Thyroid gland (tissue), 4 donors: ENCODE results near the gene GCH1. TPM values are rescaled to one million over a fixed set of nuclear protein-coding genes. Genes with fewer than 3 reads are reported as not detected.

ENCODE experiments used
- DNase-seq, 2 donors: peaks; one replicate each; pipeline ENCODE4 v3.0.0-alpha.2; 2019
- H3K27ac ChIP-seq, 3 donors: fragments of 200-600 bp; sonication (generic); 1 replicate in 2 of 3; 2 replicates in 1 of 3; pipeline ENCODE4 v1.5.1; 2016 to 2019; ENCODE audit warnings: mild to moderate bottlenecking in 1 of 3, moderate library complexity in 1 of 3
- H3K27me3 ChIP-seq: fragments of 200-600 bp; sonication (generic); one replicate; pipeline ENCODE4 v1.5.1; 2019
- H3K36me3 ChIP-seq, 2 donors: fragments of 200-600 bp; sonication (generic); one replicate each; pipeline ENCODE4 v1.5.1; 2016 to 2019
- H3K4me1 ChIP-seq, 2 donors: fragments of 200-600 bp; sonication (generic); one replicate each; pipeline ENCODE4 v1.5.1; 2017 to 2019
- H3K4me3 ChIP-seq, 3 donors: fragments of 200-600 bp; sonication (generic); replicated peaks in 1 of 3; 1 replicate in 2 of 3; 2 replicates in 1 of 3; pipeline ENCODE4 v1.5.1; 2016; ENCODE audit warnings: mild to moderate bottlenecking in 1 of 3
- H3K9me3 ChIP-seq: fragments of 200-600 bp; sonication (generic); one replicate; pipeline ENCODE4 v1.5.1; 2017
- CTCF ChIP-seq, 6 experiments: fragments of 200-600 bp in 3 of 6; fragments of 450-650 bp in 3 of 6; sonication (generic) in 3 of 6; IDR thresholded peaks; one replicate each; pipeline ENCODE4 v1.5.1; 2016 to 2019; ENCODE audit warnings: antibody characterized with exemption in 6 of 6, mild to moderate bottlenecking in 2 of 6, inconsistent platforms in 1 of 6, moderate library complexity in 1 of 6
- POLR2A ChIP-seq, 2 donors: fragments of 450-650 bp; IDR thresholded peaks; one replicate each; pipeline ENCODE4 v1.6.1; 2017; ENCODE audit warnings: antibody characterized with exemption in 2 of 2, mild to moderate bottlenecking in 2 of 2, moderate library complexity in 1 of 2
- WGBS, 2 donors: methylation state at CpG; one replicate each; pipeline ENCODE4 v1.1.5; 2017; 5-methylcytosine and 5-hydroxymethylcytosine counted together
- intact Hi-C: fragments of 100-400 bp; cut with DNase I; formaldehyde crosslinking; loops from one replicate; pipeline ENCODE4 v1.15.1; 2023
- total RNA-seq, 4 donors: library from RNA; depleted of rRNA; stranded (reverse); fragments of >200 nt; gene quantifications; one replicate each; pipeline ENCODE4 v1.2.3, GENCODE V29; 2016

The GCH1 gene
- total RNA-seq, 4 donors from 2014 or later, result 5.2 to 7.8 (median 7.4) TPM

GRCh38 chr14:54812617-54813016 is 90.0 kb downstream of the GCH1 start:
- DNase-seq, result no peak
- Histone ChIP-seq H3K4me3 (no peak overlapping the region), H3K4me1 (no peaks in the 10 kb centered on the region), H3K27ac (no peak overlapping the region), H3K9me3 (no peaks in the 10 kb centered on the region), H3K36me3 (no peaks in the 10 kb centered on the region), H3K27me3 (no peaks in the 10 kb centered on the region)
- intact Hi-C loops, result no loop called here
- WGBS, 2 donors, result 76 to 78% methylated on average over 6 of the region's 6 CpGs
- TF ChIP-seq CTCF (IDR thresholded peaks at IDR 0.05), result no peak
- TF ChIP-seq POLR2A (IDR thresholded peaks at IDR 0.05), result no peak

- intact Hi-C loops, result loop anchor here (5.0 kb wide), 1 partner anchor 247 kb away; no protein-coding TSS in a partner anchor
- no peak overlapping the region for H3K27ac ChIP-seq
- TF ChIP-seq POLR2A (IDR thresholded peaks at IDR 0.05), result no peak
- no peak for TF ChIP-seq CTCF (IDR thresholded peaks at IDR 0.05)
- no peaks in the 10 kb centered on the region for H3K9me3 ChIP-seq
- peaks cover 0 to 6% of the 10 kb centered on the region in 2 donors for H3K4me1 ChIP-seq
- no peaks in the 10 kb centered on the region for H3K27me3 ChIP-seq
- WGBS, 2 donors, result 93% methylated on average over 8 of the region's 8 CpGs
- no peak overlapping the region for H3K4me3 ChIP-seq
- no peaks in the 10 kb centered on the region for H3K36me3 ChIP-seq
- no peak for DNase-seq
These were observed 92.9 kb downstream of the GCH1 start for GRCh38 chr14:54809767-54810166.

- Histone ChIP-seq H3K27me3 (no peaks in the 10 kb centered on the region), H3K36me3 (no peaks in the 10 kb centered on the region), H3K9me3 (no peaks in the 10 kb centered on the region), H3K4me1 (peaks cover 0 to 6% of the 10 kb centered on the region in 2 donors), H3K4me3 (no peak overlapping the region), H3K27ac (no peak overlapping the region)
- no peak for TF ChIP-seq POLR2A (IDR thresholded peaks at IDR 0.05)
- TF ChIP-seq CTCF (IDR thresholded peaks at IDR 0.05), result no peak
- 81 to 83% methylated on average over 8 of the region's 8 CpGs for WGBS, 2 donors
- DNase-seq, result no peak
- intact Hi-C loops, result loop anchor here (5.0 kb wide), 1 partner anchor 246 kb away; no protein-coding TSS in a partner anchor
These were observed 94.1 kb downstream of the GCH1 start for GRCh38 chr14:54808326-54809161.

GRCh38 chr14:54807881-54808280 is 94.7 kb downstream of the GCH1 start:
- no peak overlapping the region for H3K27ac ChIP-seq
- H3K9me3 ChIP-seq, result no peaks in the 10 kb centered on the region
- H3K4me1 ChIP-seq, result peaks cover 0 to 6% of the 10 kb centered on the region in 2 donors
- TF ChIP-seq POLR2A (IDR thresholded peaks at IDR 0.05) (no peak), CTCF (IDR thresholded peaks at IDR 0.05) (no peak)
- no peak for DNase-seq
- no peaks in the 10 kb centered on the region for H3K27me3 ChIP-seq
- intact Hi-C loops, result loop anchor here (5.0 kb wide), 1 partner anchor 246 kb away; no protein-coding TSS in a partner anchor
- no peak overlapping the region for H3K4me3 ChIP-seq
- 90 to 92% methylated on average over 6 to 7 of the region's 7 CpGs for WGBS, 2 donors
- H3K36me3 ChIP-seq, result no peaks in the 10 kb centered on the region

- no peak overlapping the region for H3K4me3 ChIP-seq
- H3K4me1 ChIP-seq, result peaks cover 0 to 6% of the 10 kb centered on the region in 2 donors
- intact Hi-C loops, result loop anchor here (5.0 kb wide), 1 partner anchor 245 kb away; no protein-coding TSS in a partner anchor
- WGBS, 2 donors, result 80 to 85% methylated on average over 6 of the region's 6 CpGs
- no peaks in the 10 kb centered on the region for H3K27me3 ChIP-seq
- H3K36me3 ChIP-seq, result no peaks in the 10 kb centered on the region
- no peak for DNase-seq
- no peak overlapping the region for H3K27ac ChIP-seq
- TF ChIP-seq CTCF (IDR thresholded peaks at IDR 0.05) (no peak), POLR2A (IDR thresholded peaks at IDR 0.05) (no peak)
- no peaks in the 10 kb centered on the region for H3K9me3 ChIP-seq
These were observed 95.2 kb downstream of the GCH1 start for GRCh38 chr14:54807428-54807827.
